K562 (cell line): ENCODE data around the gene CHTF8. TPM values are rescaled to one million over a fixed set of nuclear protein-coding genes. Genes with fewer than 3 reads are reported as not detected.

Source experiments
- ATAC-seq: fragments of 200-7000 bp; cut with Tn5 transposase; 3 replicates; pipeline ENCODE4 v1.9.1; 2020; ENCODE audit warnings: moderate library complexity
- BruUV-seq: library from RNA; stranded (reverse); fragments of 400-500 nt; replicated peaks from 2 replicates; lab custom pipeline; 2021; lab: Mats Ljungman, UMichigan
- CTCF ChIA-PET: fragments of 300-600 bp; formaldehyde crosslinking; extraction: SDS; loops from one replicate; lab custom pipeline; 2021; ENCODE audit warnings: low intra/inter-chr PET ratio; lab: Yijun Ruan, JAX
- POLR2A ChIA-PET: fragments of 300-600, 350-650 bp; sonication (Branson Sonifier 250); formaldehyde crosslinking; extraction: SDS; loops from one replicate; lab custom pipeline; 2021; ENCODE audit warnings: antibody characterized with exemption, inconsistent platforms; lab: Yijun Ruan, JAX
- DNase-seq, 4 experiments: peaks; one replicate each; pipeline versions ENCODE4 v3.0.0 to v3.0.0-alpha.2; 2011 to 2018; ENCODE audit warnings: low spot score in 3 of 4, mixed read lengths in 3 of 4; ENCODE audit errors: extremely low read depth in 1 of 4
- FAIRE-seq: peaks from 2 replicates; lab custom pipeline; 2011; peaks lifted over from hg19 to GRCh38; lab: Jason Lieb, UNC
- H2AFZ ChIP-seq: 2 replicates; pipeline ENCODE4 v1.6.0; 2011; ENCODE audit warnings: low read depth, low read length, control low read depth, inconsistent platforms
- H3K27ac ChIP-seq: fragments of 200-600 bp; 3 replicates; pipeline ENCODE4 v1.8.0; 2011; ENCODE audit warnings: low read depth, mild to moderate bottlenecking, control low read depth, inconsistent platforms, low read length, moderate library complexity, mixed read lengths; ENCODE audit errors: extremely low read depth
- H3K27me3 ChIP-seq, 2 experiments: fragments of 300-600 bp in 1 of 2; 2 replicates in 1 of 2; 3 replicates in 1 of 2; pipeline versions ENCODE4 v1.6.0 to v1.8.0; 2011; ENCODE audit warnings: inconsistent platforms in 2 of 2, low read length in 2 of 2, mild to moderate bottlenecking in 1 of 2, mixed read lengths in 1 of 2, moderate library complexity in 1 of 2; ENCODE audit not compliant: control insufficient read depth in 2 of 2, insufficient read depth in 2 of 2
- H3K36me3 ChIP-seq: fragments of 300-600 bp; 3 replicates; pipeline ENCODE4 v1.8.0; 2011; ENCODE audit warnings: mild to moderate bottlenecking, low read length, inconsistent platforms; ENCODE audit not compliant: control insufficient read depth, insufficient read depth
- H3K4me1 ChIP-seq, 2 experiments: fragments of 200-600 bp in 1 of 2; replicated peaks in 1 of 2; 2 replicates in 1 of 2; 3 replicates in 1 of 2; pipeline versions ENCODE4 v1.5.1 to v1.8.0; 2011; ENCODE audit warnings: inconsistent platforms in 2 of 2, low read length in 2 of 2, mild to moderate bottlenecking in 1 of 2, mixed read lengths in 1 of 2, moderate library complexity in 1 of 2; ENCODE audit not compliant: control insufficient read depth in 2 of 2, insufficient read depth in 2 of 2
- H3K4me2 ChIP-seq: 2 replicates; pipeline ENCODE4 v1.6.1; 2011; ENCODE audit warnings: low read length, control low read depth, inconsistent platforms, mixed read lengths; ENCODE audit not compliant: insufficient read depth
- H3K4me3 ChIP-seq: fragments of 200-600 bp; sonication (generic), shearing (Covaris generic); 2 replicates; pipeline ENCODE4 v1.5.1; 2016; ENCODE audit warnings: control low read depth, inconsistent platforms
- H3K79me2 ChIP-seq: fragments of 200-600 bp; 3 replicates; pipeline ENCODE4 v1.8.0; 2011; ENCODE audit warnings: low read length, inconsistent platforms; ENCODE audit not compliant: control insufficient read depth, insufficient read depth
- H3K9ac ChIP-seq, 2 experiments: 2 replicates each; pipeline versions ENCODE4 v1.6.0 to v1.6.1; 2011; ENCODE audit warnings: low read depth in 2 of 2, low read length in 2 of 2, control low read depth in 1 of 2, inconsistent platforms in 1 of 2, mild to moderate bottlenecking in 1 of 2, mixed read lengths in 1 of 2; ENCODE audit not compliant: insufficient read depth in 1 of 2
- H3K9me1 ChIP-seq: one replicate; pipeline ENCODE4 v1.6.0; 2011; ENCODE audit warnings: inconsistent platforms, mild to moderate bottlenecking, low read length, moderate library complexity; ENCODE audit not compliant: control insufficient read depth, insufficient read depth
- H3K9me3 ChIP-seq: replicated peaks from 2 replicates; pipeline ENCODE4 v1.5.1; 2011; ENCODE audit warnings: low read depth, low read length, inconsistent platforms; ENCODE audit not compliant: control insufficient read depth, insufficient read depth
- H4K20me1 ChIP-seq: replicated peaks from 2 replicates; pipeline ENCODE4 v1.6.1; 2011; ENCODE audit warnings: low read length, inconsistent platforms, mixed read lengths; ENCODE audit not compliant: control insufficient read depth, insufficient read depth
- POLR2AphosphoS5 ChIP-seq: IDR thresholded peaks from 2 replicates; pipeline ENCODE4 v1.6.1; 2011; ENCODE audit warnings: mild to moderate bottlenecking, low read depth, low read length, moderate library complexity; ENCODE audit not compliant: control insufficient read depth, insufficient read depth
- ZNF384 ChIP-seq: IDR thresholded peaks from 2 replicates; pipeline ENCODE4 v1.6.1; 2012; ENCODE audit warnings: low read depth, low read length, improper control_type of control experiment
- WGBS: fragments of 100-300 bp; shearing (Covaris generic); methylation state at CpG from one replicate; pipeline ENCODE4 v1.1.6; 2016; ENCODE audit warnings: low coverage, mixed read lengths; ENCODE audit not compliant: insufficient coverage; ENCODE audit errors: missing lambda C conversion rate; 5-methylcytosine and 5-hydroxymethylcytosine counted together
- in situ Hi-C: fragments of 300-500 bp; cut with MboI; formaldehyde crosslinking; loops from 4 replicates; pipeline ENCODE4 v1.15.0; 2018; ENCODE audit warnings: inconsistent platforms, mixed read lengths
- intact Hi-C: fragments of 100-400 bp; cut with micrococcal nuclease; formaldehyde crosslinking; loops from 2 replicates; pipeline ENCODE4 v1.14.2; 2022
- polyA plus RNA-seq, 8 experiments: library from polyadenylated mRNA; depleted of rRNA in 4 of 8; stranded (reverse) in 5 of 8; unstranded in 3 of 8; fragments of >200 nt; fragmentation: Nextera tagmentation in 2 of 8; fragmentation: Illumina TruSeq in 1 of 8; extraction: Ambion mirVana in 2 of 8; extraction: Trizol in 1 of 8; gene quantifications; 2 replicates each; pipeline versions ENCODE4 v1.2.1 to v1.2.3, GENCODE V29; 2011 to 2014; ENCODE audit warnings: inconsistent platforms in 1 of 8, missing spikeins in 1 of 8
- total RNA-seq, 7 experiments: library from RNA; depleted of rRNA in 6 of 7; stranded (reverse); fragments of >200 nt in 6 of 7; fragmentation: Illumina TruSeq in 2 of 7; extraction: Trizol in 2 of 7; gene quantifications; 2 replicates each; pipeline versions ENCODE4 v1.2.1 to v1.2.3, GENCODE V29; 2011 to 2021; ENCODE audit warnings: low replicate concordance in 1 of 7
- TF ChIP-seq, protein P1 (sequence below): fragments of 450-650 bp; IDR thresholded peaks from 2 replicates; pipeline ENCODE4 v1.6.1; 2016
- TF ChIP-seq, protein P2 (sequence below), 2 experiments: fragments of 450-650 bp in 1 of 2; sonication (generic) in 1 of 2; formaldehyde crosslinking in 1 of 2; IDR thresholded peaks; 2 replicates each; pipeline versions ENCODE4 v1.7.1 to v1.9.0; 2016 to 2022; ENCODE audit warnings: inconsistent platforms in 1 of 2, mild to moderate bottlenecking in 1 of 2, missing genetic modification reagents in 1 of 2

Gene CHTF8
- total and polyA plus RNA-seq, 9 of the 15 experiments (the other 6 are each of a cell fraction or from before 2014, with no cell fraction given), result 20.2 to 199 (median 108) TPM

DNA sequence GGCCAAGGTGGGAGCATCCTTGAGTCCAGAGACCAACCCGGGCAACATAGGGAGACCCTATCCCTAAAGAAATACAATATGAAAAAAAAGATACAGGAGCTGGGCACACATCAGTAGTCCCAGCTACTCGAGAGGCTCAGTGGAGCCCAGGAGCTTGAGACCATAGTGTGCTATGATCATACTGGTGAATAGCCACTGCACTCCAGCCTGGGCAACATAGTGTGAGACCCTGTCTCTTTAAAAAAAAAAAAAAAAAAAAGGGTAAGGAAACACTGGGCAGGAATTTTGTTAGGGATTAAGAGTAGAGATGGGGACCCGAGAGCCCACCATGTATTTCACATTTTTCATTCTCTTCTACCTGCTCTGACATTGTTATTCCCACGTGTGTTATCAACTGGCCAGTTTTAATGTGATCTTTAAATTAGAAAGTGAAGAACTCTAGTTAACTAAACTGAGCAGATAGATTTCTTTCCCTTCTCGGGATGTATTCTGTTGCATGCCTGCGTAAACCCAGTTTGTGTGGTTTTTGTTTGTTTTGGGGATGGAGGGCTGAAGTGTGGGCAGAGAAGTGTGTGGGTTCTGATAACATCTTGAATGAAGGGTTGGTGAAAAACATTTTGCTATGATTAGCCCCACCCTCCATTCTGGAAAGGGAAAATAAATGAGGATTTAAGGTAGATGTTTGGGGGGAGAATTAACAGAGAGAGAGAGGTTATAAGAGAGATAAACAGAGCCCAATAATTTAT is 37.4 kb upstream of the CHTF8 start:
- in situ Hi-C loops, result no loop called here
- POLR2A ChIA-PET, result interaction anchor here (1.7 kb wide), 1 partner anchor 10 kb away, joined by 4 read pairs; no protein-coding TSS in a partner anchor
- WGBS, result 89% methylated on average over 6 of the region's 6 CpGs

More for the DNA sequence above, 37.4 kb upstream of the CHTF8 start:
- Histone ChIP-seq H3K4me3 (no peak overlapping the region), H3K79me2 (no peaks in the 10 kb centered on the region), H3K27ac (no peak overlapping the region), H3K4me2 (no peak overlapping the region), H3K9me3 (no peaks in the 10 kb centered on the region), H2AFZ (no peak overlapping the region), H3K9me1 (no peaks in the 10 kb centered on the region), H3K27me3 (no peaks in the 10 kb centered on the region), H3K4me1 (peaks cover 3 to 19% of the 10 kb centered on the region in 2 experiments), H3K36me3 (peaks cover 61% of the 10 kb centered on the region), H4K20me1 (no peaks in the 10 kb centered on the region; the same call in 1 of the 2 replicates), H3K9ac (no peak overlapping the region)
- BruUV-seq, result no TSS peak
- CTCF ChIA-PET, result interaction anchor here (0.6 kb wide), 1 partner anchor 37 kb away, joined by 3 read pairs; no protein-coding TSS in a partner anchor
- TF ChIP-seq POLR2AphosphoS5 (0 out of 2 replicates have a peak, but pooled peaks have one; percentile 37), ZNF384 (peak; percentile 61)
- TF ChIP-seq, protein P1, sequence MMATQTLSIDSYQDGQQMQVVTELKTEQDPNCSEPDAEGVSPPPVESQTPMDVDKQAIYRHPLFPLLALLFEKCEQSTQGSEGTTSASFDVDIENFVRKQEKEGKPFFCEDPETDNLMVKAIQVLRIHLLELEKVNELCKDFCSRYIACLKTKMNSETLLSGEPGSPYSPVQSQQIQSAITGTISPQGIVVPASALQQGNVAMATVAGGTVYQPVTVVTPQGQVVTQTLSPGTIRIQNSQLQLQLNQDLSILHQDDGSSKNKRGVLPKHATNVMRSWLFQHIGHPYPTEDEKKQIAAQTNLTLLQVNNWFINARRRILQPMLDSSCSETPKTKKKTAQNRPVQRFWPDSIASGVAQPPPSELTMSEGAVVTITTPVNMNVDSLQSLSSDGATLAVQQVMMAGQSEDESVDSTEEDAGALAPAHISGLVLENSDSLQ, result peak; percentile 36; the same call in 1 of the 2 replicates
- TF ChIP-seq, protein P2, sequence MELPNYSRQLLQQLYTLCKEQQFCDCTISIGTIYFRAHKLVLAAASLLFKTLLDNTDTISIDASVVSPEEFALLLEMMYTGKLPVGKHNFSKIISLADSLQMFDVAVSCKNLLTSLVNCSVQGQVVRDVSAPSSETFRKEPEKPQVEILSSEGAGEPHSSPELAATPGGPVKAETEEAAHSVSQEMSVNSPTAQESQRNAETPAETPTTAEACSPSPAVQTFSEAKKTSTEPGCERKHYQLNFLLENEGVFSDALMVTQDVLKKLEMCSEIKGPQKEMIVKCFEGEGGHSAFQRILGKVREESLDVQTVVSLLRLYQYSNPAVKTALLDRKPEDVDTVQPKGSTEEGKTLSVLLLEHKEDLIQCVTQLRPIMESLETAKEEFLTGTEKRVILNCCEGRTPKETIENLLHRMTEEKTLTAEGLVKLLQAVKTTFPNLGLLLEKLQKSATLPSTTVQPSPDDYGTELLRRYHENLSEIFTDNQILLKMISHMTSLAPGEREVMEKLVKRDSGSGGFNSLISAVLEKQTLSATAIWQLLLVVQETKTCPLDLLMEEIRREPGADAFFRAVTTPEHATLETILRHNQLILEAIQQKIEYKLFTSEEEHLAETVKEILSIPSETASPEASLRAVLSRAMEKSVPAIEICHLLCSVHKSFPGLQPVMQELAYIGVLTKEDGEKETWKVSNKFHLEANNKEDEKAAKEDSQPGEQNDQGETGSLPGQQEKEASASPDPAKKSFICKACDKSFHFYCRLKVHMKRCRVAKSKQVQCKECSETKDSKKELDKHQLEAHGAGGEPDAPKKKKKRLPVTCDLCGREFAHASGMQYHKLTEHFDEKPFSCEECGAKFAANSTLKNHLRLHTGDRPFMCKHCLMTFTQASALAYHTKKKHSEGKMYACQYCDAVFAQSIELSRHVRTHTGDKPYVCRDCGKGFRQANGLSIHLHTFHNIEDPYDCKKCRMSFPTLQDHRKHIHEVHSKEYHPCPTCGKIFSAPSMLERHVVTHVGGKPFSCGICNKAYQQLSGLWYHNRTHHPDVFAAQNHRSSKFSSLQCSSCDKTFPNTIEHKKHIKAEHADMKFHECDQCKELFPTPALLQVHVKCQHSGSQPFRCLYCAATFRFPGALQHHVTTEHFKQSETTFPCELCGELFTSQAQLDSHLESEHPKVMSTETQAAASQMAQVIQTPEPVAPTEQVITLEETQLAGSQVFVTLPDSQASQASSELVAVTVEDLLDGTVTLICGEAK (IDR thresholded peaks at IDR 0.05), result no peak
- TF ChIP-seq, protein P2 (CRISPR knock-in tag; IDR thresholded peaks at IDR 0.05), result no peak
- no peak for ATAC-seq
- FAIRE-seq, result no peak
- intact Hi-C loops, result no loop called here
- DNase-seq, result no peak
